Keratinocyte (primary cell): ENCODE data around the gene PPRC1. TPM values are rescaled to one million over a fixed set of nuclear protein-coding genes. Genes with fewer than 3 reads are reported as not detected.

Experiments used
- DNase-seq: peaks from one replicate; pipeline ENCODE4 v3.0.0-alpha.2; 2011; ENCODE audit warnings: low read depth, missing footprints, low spot score
- FAIRE-seq: peaks from 2 replicates; lab custom pipeline; 2011; peaks lifted over from hg19 to GRCh38; lab: Jason Lieb, UNC
- H2AFZ ChIP-seq: 2 replicates; pipeline ENCODE4 v1.6.0; 2012; ENCODE audit warnings: low read length, control low read depth, inconsistent platforms; ENCODE audit not compliant: control insufficient read depth
- H3K27ac ChIP-seq: 2 replicates; pipeline ENCODE4 v1.5.1; 2011; ENCODE audit warnings: low read length; ENCODE audit not compliant: control insufficient read depth, insufficient read depth
- H3K27me3 ChIP-seq: 3 replicates; pipeline ENCODE4 v1.6.0; 2011; ENCODE audit warnings: low read length; ENCODE audit not compliant: control insufficient read depth, insufficient read depth; ENCODE audit errors: extremely low read depth
- H3K36me3 ChIP-seq, 2 experiments: 2 replicates in 1 of 2; 3 replicates in 1 of 2; pipeline ENCODE4 v1.5.1; 2011; ENCODE audit warnings: low read length in 2 of 2, mild to moderate bottlenecking in 1 of 2; ENCODE audit not compliant: control insufficient read depth in 2 of 2, insufficient read depth in 2 of 2; ENCODE audit errors: extremely low read depth in 1 of 2
- H3K4me1 ChIP-seq: 3 replicates; pipeline ENCODE4 v1.5.1; 2011; ENCODE audit warnings: low read length; ENCODE audit not compliant: control insufficient read depth, insufficient read depth; ENCODE audit errors: extremely low read depth
- H3K4me2 ChIP-seq: 3 replicates; pipeline ENCODE4 v1.6.0; 2011; ENCODE audit warnings: low read depth, low read length; ENCODE audit not compliant: control insufficient read depth, insufficient read depth; ENCODE audit errors: extremely low read depth
- H3K4me3 ChIP-seq, 3 experiments: fragments of 200-600 bp in 1 of 3; sonication (generic) in 1 of 3; 2 replicates in 2 of 3; 3 replicates in 1 of 3; pipeline ENCODE4 v1.5.1; 2011 to 2016; ENCODE audit warnings: low read length in 3 of 3, mild to moderate bottlenecking in 3 of 3, control low read depth in 2 of 3, inconsistent platforms in 1 of 3, low read depth in 1 of 3, mixed read lengths in 1 of 3, mixed run types in 1 of 3, moderate library complexity in 1 of 3; ENCODE audit not compliant: control insufficient read depth in 2 of 3, insufficient read depth in 2 of 3; ENCODE audit errors: extremely low read depth in 1 of 3
- H3K79me2 ChIP-seq: 2 replicates; pipeline ENCODE4 v1.6.0; 2012; ENCODE audit warnings: low read length; ENCODE audit not compliant: control insufficient read depth, insufficient read depth
- H3K9ac ChIP-seq: 3 replicates; pipeline ENCODE4 v1.6.0; 2011; ENCODE audit warnings: low read length; ENCODE audit not compliant: control insufficient read depth, insufficient read depth; ENCODE audit errors: extremely low read depth
- H3K9me1 ChIP-seq: 3 replicates; pipeline ENCODE4 v1.6.0; 2011; ENCODE audit warnings: low read length; ENCODE audit not compliant: control insufficient read depth, insufficient read depth; ENCODE audit errors: extremely low read depth
- H3K9me3 ChIP-seq: 2 replicates; pipeline ENCODE4 v1.5.1; 2012; ENCODE audit warnings: low read depth, low read length; ENCODE audit not compliant: control insufficient read depth
- H4K20me1 ChIP-seq: 3 replicates; pipeline ENCODE4 v1.6.0; 2011; ENCODE audit warnings: low read length; ENCODE audit not compliant: control insufficient read depth, insufficient read depth; ENCODE audit errors: extremely low read depth
- CTCF ChIP-seq, 3 experiments: IDR thresholded peaks in 1 of 3; conservative IDR thresholded peaks in 1 of 3; optimal IDR thresholded peaks in 1 of 3; 2 replicates in 2 of 3; 3 replicates in 1 of 3; pipeline versions ENCODE3 to v1.5.1; 2011; ENCODE audit warnings: low read length in 3 of 3, mild to moderate bottlenecking in 3 of 3, moderate library complexity in 2 of 3, control low read depth in 1 of 3, inconsistent platforms in 1 of 3; ENCODE audit not compliant: insufficient read depth in 2 of 3; ENCODE audit errors: extremely low read depth in 1 of 3
- EZH2 ChIP-seq: IDR thresholded peaks from one replicate; pipeline ENCODE4 v1.6.1; 2012; ENCODE audit warnings: inconsistent platforms, mild to moderate bottlenecking, low read length, moderate library complexity
- dilution Hi-C: fragments of 300-500 bp; cut with MboI; formaldehyde crosslinking; loops from one replicate; pipeline ENCODE4 v1.7.0; 2020; ENCODE audit warnings: low sequenced_read_pairs; ENCODE audit not compliant: extremely low pct_ligation_motif_present
- polyA plus RNA-seq, 5 experiments: library from polyadenylated mRNA; depleted of rRNA in 3 of 5; stranded (reverse) in 3 of 5; stranded (forward) in 1 of 5; unstranded in 1 of 5; fragments of >200 nt; gene quantifications; 1 replicate in 1 of 5; 2 replicates in 3 of 5; 3 replicates in 1 of 5; pipeline versions ENCODE4 v1.2.1 to v1.2.3, GENCODE V29; 2011 to 2012; ENCODE audit warnings: missing spikeins in 2 of 5, low read depth in 1 of 5, low replicate concordance in 1 of 5

Gene PPRC1
- polyA plus RNA-seq, 1 donor (not counting 4 experiments of a cell fraction or from before 2014, with no cell fraction given) = 17.9 TPM

GRCh38 chr10:102090772-102091171 lies 42.1 kb upstream of the PPRC1 start:
- Histone ChIP-seq H3K9me1 (no peaks in the 10 kb centered on the region), H3K4me3 (no peak overlapping the region), H4K20me1 (no peaks in the 10 kb centered on the region), H2AFZ (no peak overlapping the region), H3K9ac (no peak overlapping the region), H3K79me2 (no peaks in the 10 kb centered on the region), H3K27me3 (no peaks in the 10 kb centered on the region), H3K4me1 (no peaks in the 10 kb centered on the region), H3K36me3 (peaks cover 0 to 3% of the 10 kb centered on the region in 2 experiments), H3K4me2 (no peak overlapping the region), H3K27ac (no peak overlapping the region), H3K9me3 (no peaks in the 10 kb centered on the region)
- DNase-seq (no peak), FAIRE-seq (no peak)
- TF ChIP-seq EZH2 (no peak), CTCF (optimal IDR thresholded peaks at IDR 0.05 in 1 of 3, IDR thresholded peaks at IDR 0.05 in 1 of 3, conservative IDR thresholded peaks at IDR 0.05 in 1 of 3; ENCODE audit: extremely low read depth in 1 of 3, insufficient read depth in 2 of 3, low read length in 3 of 3) (no peak)
- dilution Hi-C loops = no loop called here

GRCh38 chr10:102096449-102096848 lies 36.4 kb upstream of the PPRC1 start:
- Histone ChIP-seq H3K4me3 (no peak overlapping the region), H3K9me3 (no peaks in the 10 kb centered on the region), H2AFZ (no peak overlapping the region), H3K9ac (no peak overlapping the region), H3K79me2 (no peaks in the 10 kb centered on the region), H3K27ac (no peak overlapping the region), H3K4me1 (no peaks in the 10 kb centered on the region), H3K9me1 (no peaks in the 10 kb centered on the region), H3K4me2 (no peak overlapping the region), H3K27me3 (no peaks in the 10 kb centered on the region), H4K20me1 (no peaks in the 10 kb centered on the region), H3K36me3 (peaks cover 3 to 5% of the 10 kb centered on the region in 2 experiments)
- dilution Hi-C loops = no loop called here
- FAIRE-seq = no peak
- no peak for DNase-seq
- TF ChIP-seq EZH2 (no peak), CTCF (optimal IDR thresholded peaks at IDR 0.05 in 1 of 3, IDR thresholded peaks at IDR 0.05 in 1 of 3, conservative IDR thresholded peaks at IDR 0.05 in 1 of 3; ENCODE audit: extremely low read depth in 1 of 3, insufficient read depth in 2 of 3, low read length in 3 of 3) (no peak)
